ENCODE measurements around the gene ARHGAP6. TPM values are rescaled to one million over a fixed set of nuclear protein-coding genes. Genes with fewer than 3 reads are reported as not detected.

Gene ARHGAP6
- total RNA-seq, 1 experiment from 2014 or later: 0.07 TPM

DNA sequence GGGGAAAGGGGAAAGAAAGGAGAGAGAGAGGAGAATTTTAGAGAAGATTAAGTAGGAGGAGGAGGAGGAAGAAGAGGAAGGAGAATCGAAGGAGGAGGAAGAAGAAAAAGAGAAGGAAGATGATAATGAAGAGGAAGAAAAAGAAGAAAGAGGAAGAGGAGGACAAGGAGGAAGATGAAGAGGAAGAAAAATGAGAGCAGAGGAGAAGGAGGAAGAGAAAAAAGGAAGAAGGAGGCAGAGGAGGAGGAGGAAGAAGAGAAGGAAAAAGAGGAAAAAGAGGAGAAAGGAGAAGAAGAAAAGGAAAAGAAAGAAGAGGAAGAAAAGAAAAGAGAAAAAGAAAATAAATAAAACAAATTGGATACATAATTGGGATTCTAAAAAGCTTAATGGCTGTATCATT is 181.4 kb downstream of the ARHGAP6 start:
- Histone ChIP-seq H4K91ac (ENCODE audit: insufficient read length, low read depth, low read length) (no peak overlapping the region), H3K14ac (ENCODE audit: insufficient read depth, low read length) (no peak overlapping the region), H4K20me1 (ENCODE audit: control insufficient read depth, insufficient read depth, insufficient read length) (no peaks in the 10 kb centered on the region), H3K4me1 (ENCODE audit: insufficient read depth, low read length) (peaks cover 2% of the 10 kb centered on the region; the same call in 1 of the 2 replicates), H3T11ph (ENCODE audit: low read length) (no peak overlapping the region), H3K4ac (ENCODE audit: low read depth, low read length) (no peak overlapping the region), H2AFZ (ENCODE audit: low read length) (no peak overlapping the region), H3K27me3 (ENCODE audit: insufficient read depth, low read length) (no peaks in the 10 kb centered on the region), H3K23ac (ENCODE audit: insufficient read length, low read depth, low read length) (no peak overlapping the region), H3K4me2 (ENCODE audit: insufficient read depth, insufficient read length, low read length) (no peak overlapping the region), H4K5ac (ENCODE audit: insufficient read length, low read depth, low read length) (no peak overlapping the region), H3K18ac (ENCODE audit: insufficient read length, low read depth, low read length) (no peak overlapping the region), H3K9ac (ENCODE audit: extremely low read depth, insufficient read length, low read length) (no peak overlapping the region), H3K79me2 (ENCODE audit: insufficient read depth, low read length) (no peaks in the 10 kb centered on the region), H4K8ac (replicated peaks; ENCODE audit: insufficient read length, low read depth, low read length) (no peak overlapping the region), H3K23me2 (ENCODE audit: insufficient read length, low read depth, low read length, poor library complexity, severe bottlenecking) (no peaks in the 10 kb centered on the region), H3K9me3 (ENCODE audit: control insufficient read depth, low read depth, low read length) (no peaks in the 10 kb centered on the region), H2BK15ac (ENCODE audit: low read depth, low read length) (no peak overlapping the region), H2BK20ac (ENCODE audit: low read depth, low read length, poor library complexity, severe bottlenecking) (no peak overlapping the region), H3K27ac (ENCODE audit: insufficient read length, low read depth, low read length) (no peak overlapping the region), H2BK5ac (ENCODE audit: insufficient read length, low read length) (no peak overlapping the region), H2AK5ac (ENCODE audit: insufficient read length, low read length) (no peak overlapping the region), H2BK120ac (ENCODE audit: low read depth, low read length, poor library complexity, severe bottlenecking) (no peak overlapping the region), H3K56ac (ENCODE audit: insufficient read length, low read depth, low read length) (no peak overlapping the region), H3K79me1 (ENCODE audit: insufficient read depth, low read depth, low read length, poor library complexity, severe bottlenecking) (no peaks in the 10 kb centered on the region), H2BK12ac (ENCODE audit: insufficient read length, low read depth, low read length) (no peak overlapping the region)
- 90% methylated on average over 1 of the region's 1 CpG for whole genome bisulfite sequencing (ENCODE audit: extremely low coverage, insufficient read length, low lambda C conversion rate)
- no peak for DNase-seq
- H3K4me1 Mint-ChIP-seq: peaks cover 3 to 15% of the 10 kb centered on the region in 2 experiments; a peak in 3 of 4 replicates
- H3K9me3 Mint-ChIP-seq: peaks cover 71% of the 10 kb centered on the region in 2 experiments
- no peak overlapping the region for H3K4me3 Mint-ChIP-seq
- no peak overlapping the region for H3K27ac Mint-ChIP-seq
- H3K27me3 Mint-ChIP-seq (ENCODE audit: low read depth): peaks cover 7% of the 10 kb centered on the region
- no peak for TF ChIP-seq CTCF (conservative IDR thresholded peaks at IDR 0.05)
- peaks cover 0 to 7% (median 0%) of the 10 kb centered on the region in 3 experiments; a peak in 3 of 7 replicates for H3K36me3 Mint-ChIP-seq (ENCODE audit: insufficient read depth in 1 of 3, low read depth in 3 of 3)

Data from H9 (cell line).